ENCODE data around the gene P2RY11.

Gene P2RY11

GRCh38 chr19:10113592-10113963 lies 2.1 kb downstream of the P2RY11 start:
- peak overlapping the region; percentile 9; the same call in 1 of the 2 replicates for H3K27ac ChIP-seq (ENCODE audit: low read depth, low read length)
- no peak overlapping the region for H3K4me2 ChIP-seq (ENCODE audit: low read depth, low read length, poor library complexity, severe bottlenecking)
- H3K9me3 ChIP-seq (ENCODE audit: insufficient read depth, low read length): no peaks in the 10 kb centered on the region

GRCh38 chr19:10113964-10114650 lies 2.6 kb downstream of the P2RY11 start:
- H3K27me3 ChIP-seq (ENCODE audit: low read length): no peaks in the 10 kb centered on the region
- no peak overlapping the region for H3K27ac ChIP-seq (ENCODE audit: low read depth, low read length)
- peaks cover 8% of the 10 kb centered on the region for H3K79me2 ChIP-seq (ENCODE audit: insufficient read depth, low read length)
- TF ChIP-seq, protein P1, sequence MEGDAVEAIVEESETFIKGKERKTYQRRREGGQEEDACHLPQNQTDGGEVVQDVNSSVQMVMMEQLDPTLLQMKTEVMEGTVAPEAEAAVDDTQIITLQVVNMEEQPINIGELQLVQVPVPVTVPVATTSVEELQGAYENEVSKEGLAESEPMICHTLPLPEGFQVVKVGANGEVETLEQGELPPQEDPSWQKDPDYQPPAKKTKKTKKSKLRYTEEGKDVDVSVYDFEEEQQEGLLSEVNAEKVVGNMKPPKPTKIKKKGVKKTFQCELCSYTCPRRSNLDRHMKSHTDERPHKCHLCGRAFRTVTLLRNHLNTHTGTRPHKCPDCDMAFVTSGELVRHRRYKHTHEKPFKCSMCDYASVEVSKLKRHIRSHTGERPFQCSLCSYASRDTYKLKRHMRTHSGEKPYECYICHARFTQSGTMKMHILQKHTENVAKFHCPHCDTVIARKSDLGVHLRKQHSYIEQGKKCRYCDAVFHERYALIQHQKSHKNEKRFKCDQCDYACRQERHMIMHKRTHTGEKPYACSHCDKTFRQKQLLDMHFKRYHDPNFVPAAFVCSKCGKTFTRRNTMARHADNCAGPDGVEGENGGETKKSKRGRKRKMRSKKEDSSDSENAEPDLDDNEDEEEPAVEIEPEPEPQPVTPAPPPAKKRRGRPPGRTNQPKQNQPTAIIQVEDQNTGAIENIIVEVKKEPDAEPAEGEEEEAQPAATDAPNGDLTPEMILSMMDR (IDR thresholded peaks at IDR 0.05; ENCODE audit: insufficient read depth, low read length, poor library complexity, severe bottlenecking): no peak
- TF ChIP-seq EZH2phosphoT487 (conservative IDR thresholded peaks at IDR 0.05; ENCODE audit: low read length): no peak
- no peak overlapping the region for H2AFZ ChIP-seq (ENCODE audit: low read depth, low read length, severe bottlenecking)
- peaks cover 21% of the 10 kb centered on the region for H3F3A ChIP-seq (ENCODE audit: insufficient read depth)
- H4K20me1 ChIP-seq (ENCODE audit: low read depth, low read length): no peaks in the 10 kb centered on the region
- no peak overlapping the region for H3K9ac ChIP-seq (ENCODE audit: low read length)
- H3K9me3 ChIP-seq (ENCODE audit: insufficient read depth, low read length): no peaks in the 10 kb centered on the region
- no peaks in the 10 kb centered on the region for H3K9me2 ChIP-seq (replicated peaks; ENCODE audit: insufficient read depth, low read length)
- H3K4me3 ChIP-seq (ENCODE audit: insufficient read depth, low read length, poor library complexity, severe bottlenecking): no peak overlapping the region
- H3K4me2 ChIP-seq (ENCODE audit: low read depth, low read length, poor library complexity, severe bottlenecking): no peak overlapping the region
- no peaks in the 10 kb centered on the region for H3K36me3 ChIP-seq (ENCODE audit: low read length)

More at GRCh38 chr19:10113592-10113963, 2.1 kb downstream of the P2RY11 start:
- H4K20me1 ChIP-seq (ENCODE audit: low read depth, low read length): no peaks in the 10 kb centered on the region
- no peak overlapping the region for H3K9ac ChIP-seq (ENCODE audit: low read length)
- peaks cover 21% of the 10 kb centered on the region for H3F3A ChIP-seq (ENCODE audit: insufficient read depth)
- TF ChIP-seq, protein P1 (IDR thresholded peaks at IDR 0.05; ENCODE audit: insufficient read depth, low read length, poor library complexity, severe bottlenecking): no peak
- no peak for TF ChIP-seq EZH2phosphoT487 (conservative IDR thresholded peaks at IDR 0.05; ENCODE audit: low read length)
- H3K9me2 ChIP-seq (replicated peaks; ENCODE audit: insufficient read depth, low read length): no peaks in the 10 kb centered on the region
- no peak overlapping the region for H2AFZ ChIP-seq (ENCODE audit: low read depth, low read length, severe bottlenecking)
- no peak overlapping the region for H3K4me3 ChIP-seq (ENCODE audit: insufficient read depth, low read length, poor library complexity, severe bottlenecking)
- H3K36me3 ChIP-seq (ENCODE audit: low read length): no peaks in the 10 kb centered on the region; the same call in 1 of the 2 replicates
- H3K27me3 ChIP-seq (ENCODE audit: low read length): no peaks in the 10 kb centered on the region
- H3K79me2 ChIP-seq (ENCODE audit: insufficient read depth, low read length): peaks cover 2% of the 10 kb centered on the region; the same call in 1 of the 2 replicates

DNA sequence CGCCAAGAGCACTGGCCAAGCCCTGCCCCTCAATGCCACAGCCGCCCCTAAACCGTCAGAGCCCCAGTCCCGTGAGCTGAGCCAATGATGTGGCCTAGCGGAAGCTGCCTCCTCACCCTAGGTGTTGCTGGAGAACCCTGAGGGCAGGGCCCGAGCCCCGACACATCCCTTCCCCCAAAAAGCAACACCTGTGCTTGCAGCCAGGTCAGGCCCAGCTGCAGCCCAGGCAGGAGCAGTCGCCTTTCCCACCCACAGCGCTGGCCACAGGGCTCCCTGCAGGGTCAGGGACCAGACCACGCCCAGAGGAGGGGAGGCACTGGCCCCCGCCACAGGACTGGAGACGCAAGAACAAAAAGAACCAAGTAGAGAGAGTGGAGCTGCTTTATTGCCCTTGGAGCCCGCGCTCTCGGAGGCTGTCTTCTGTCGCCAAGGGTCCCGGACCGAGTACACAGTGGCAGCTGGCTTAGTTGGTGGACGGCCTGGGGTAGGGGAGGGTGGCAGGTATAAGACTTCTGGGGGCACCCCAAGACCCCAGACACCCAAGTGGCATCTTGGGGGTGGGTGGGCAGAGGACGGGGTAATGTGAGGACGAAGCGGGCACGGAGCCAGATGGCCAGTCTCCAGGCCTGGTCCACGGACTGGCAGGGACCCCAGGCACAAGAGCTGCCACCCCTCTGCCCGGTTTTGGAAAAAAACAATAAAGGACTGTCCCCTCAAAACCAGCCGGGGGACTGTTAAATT lies 3.3 kb downstream of the P2RY11 start:
- Histone ChIP-seq H3K9me3 (ENCODE audit: insufficient read depth, low read length) (no peaks in the 10 kb centered on the region), H3K4me3 (ENCODE audit: insufficient read depth, low read length, poor library complexity, severe bottlenecking) (no peak overlapping the region), H3K27me3 (ENCODE audit: low read length) (no peaks in the 10 kb centered on the region), H4K20me1 (ENCODE audit: low read depth, low read length) (no peaks in the 10 kb centered on the region), H3K9ac (ENCODE audit: low read length) (no peak overlapping the region), H3K4me2 (ENCODE audit: low read depth, low read length, poor library complexity, severe bottlenecking) (no peak overlapping the region), H3F3A (ENCODE audit: insufficient read depth) (peaks cover 21% of the 10 kb centered on the region), H3K79me2 (ENCODE audit: insufficient read depth, low read length) (peaks cover 13% of the 10 kb centered on the region), H2AFZ (ENCODE audit: low read depth, low read length, severe bottlenecking) (no peak overlapping the region), H3K9me2 (replicated peaks; ENCODE audit: insufficient read depth, low read length) (no peaks in the 10 kb centered on the region), H3K36me3 (ENCODE audit: low read length) (no peaks in the 10 kb centered on the region), H3K27ac (ENCODE audit: low read depth, low read length) (no peak overlapping the region)
- TF ChIP-seq, protein P1 (IDR thresholded peaks at IDR 0.05; ENCODE audit: insufficient read depth, low read length, poor library complexity, severe bottlenecking): no peak
